GM12801 (cell line): ENCODE measurements around the gene RPP21.

Source experiments
- CTCF ChIP-seq: IDR thresholded peaks from one replicate; pipeline ENCODE4 v1.5.1; 2011; ENCODE audit warnings: control low read depth; ENCODE audit not compliant: insufficient read length; ENCODE audit errors: extremely low read depth

The RPP21 gene

GRCh38 chr6:30391240-30391639 lies 46.3 kb downstream of the RPP21 start:
- no peak for TF ChIP-seq CTCF

GRCh38 chr6:30394139-30394538 lies 49.2 kb downstream of the RPP21 start:
- no peak for TF ChIP-seq CTCF
